ENCODE results near the gene HHEX. TPM values are rescaled to one million over a fixed set of nuclear protein-coding genes. Genes with fewer than 3 reads are reported as not detected.

Gene HHEX
- total RNA-seq, 4 donors from 2014 or later, result 3.2 to 40.4 (median 4.2) TPM

GRCh38 chr10:92678206-92678605, 11.5 kb upstream of the HHEX start:
- DNase-seq, result no peak
- no peaks in the 10 kb centered on the region for H3K4me1 ChIP-seq
- H3K27me3 ChIP-seq, result no peaks in the 10 kb centered on the region
- H3K36me3 ChIP-seq, result no peaks in the 10 kb centered on the region
- TF ChIP-seq CTCF (IDR thresholded peaks at IDR 0.05), result no peak
- TF ChIP-seq POLR2A (IDR thresholded peaks at IDR 0.05), result no peak
- H3K4me3 ChIP-seq, result no peak overlapping the region
- H3K9me3 ChIP-seq, result no peaks in the 10 kb centered on the region
- H3K27ac ChIP-seq, result no peak overlapping the region

GRCh38 chr10:92681306-92681834, 8.4 kb upstream of the HHEX start:
- Histone ChIP-seq H3K27me3 (no peaks in the 10 kb centered on the region), H3K4me3 (no peak overlapping the region), H3K36me3 (no peaks in the 10 kb centered on the region), H3K4me1 (no peaks in the 10 kb centered on the region), H3K27ac (no peak overlapping the region), H3K9me3 (no peaks in the 10 kb centered on the region)
- TF ChIP-seq CTCF (IDR thresholded peaks at IDR 0.05), result no peak
- no peak for TF ChIP-seq POLR2A (IDR thresholded peaks at IDR 0.05)
- no peak for DNase-seq

- H3K9me3 ChIP-seq, result no peaks in the 10 kb centered on the region
- TF ChIP-seq CTCF (IDR thresholded peaks at IDR 0.05), result no peak
- TF ChIP-seq POLR2A (IDR thresholded peaks at IDR 0.05), result no peak
- peak overlapping the region in 1 of 4 donors; percentile 97 for H3K27ac ChIP-seq
- peak overlapping the region; percentile 54 to 86 (median 68) for H3K4me3 ChIP-seq
- H3K4me1 ChIP-seq, result peaks cover 0 to 25% (median 0%) of the 10 kb centered on the region in 4 donors
- DNase-seq, result no peak
- no peaks in the 10 kb centered on the region for H3K36me3 ChIP-seq
- H3K27me3 ChIP-seq, result peaks cover 0 to 16% of the 10 kb centered on the region in 2 donors
Measured at GRCh38 chr10:92688573-92688926, 1.2 kb upstream of the HHEX start.

- TF ChIP-seq POLR2A (IDR thresholded peaks at IDR 0.05) (no peak), CTCF (IDR thresholded peaks at IDR 0.05) (no peak)
- Histone ChIP-seq H3K4me1 (peaks cover 0 to 25% (median 0%) of the 10 kb centered on the region in 4 donors), H3K9me3 (no peaks in the 10 kb centered on the region), H3K4me3 (peak overlapping the region; percentile 54 to 86 (median 68)), H3K27me3 (peaks cover 0 to 16% of the 10 kb centered on the region in 2 donors), H3K36me3 (no peaks in the 10 kb centered on the region), H3K27ac (peak overlapping the region; percentile 74 to 97 (median 82))
- peak; percentile 57 to 68 (median 58) for DNase-seq
Measured at GRCh38 chr10:92688927-92689662, 660 bp upstream of the HHEX start.

- peak; percentile 62 to 86 (median 74) for DNase-seq
- Histone ChIP-seq H3K4me3 (peak overlapping the region; percentile 54 to 86 (median 68)), H3K27ac (peak overlapping the region; percentile 76 to 97 (median 91)), H3K9me3 (no peaks in the 10 kb centered on the region), H3K36me3 (no peaks in the 10 kb centered on the region), H3K27me3 (peaks cover 0 to 16% of the 10 kb centered on the region in 2 donors), H3K4me1 (peaks cover 0 to 25% (median 0%) of the 10 kb centered on the region in 4 donors)
- TF ChIP-seq CTCF (IDR thresholded peaks at IDR 0.05), result no peak
- TF ChIP-seq POLR2A (IDR thresholded peaks at IDR 0.05), result no peak
Measured at GRCh38 chr10:92690211-92690914, 608 bp downstream of the HHEX start.
